SK-N-MC (cell line): ENCODE data around the gene HS6ST1.

Experiments
- EZH2 ChIP-seq: fragments of 200-600 bp; sonication (generic); IDR thresholded peaks from one replicate; pipeline ENCODE4 v1.6.1; 2017; ENCODE audit warnings: antibody characterized with exemption
- FOXP2 ChIP-seq: optimal IDR thresholded peaks from 2 replicates; pipeline ENCODE3; 2011; ENCODE audit warnings: mild to moderate bottlenecking, moderate library complexity; ENCODE audit not compliant: insufficient read depth; ENCODE audit errors: extremely low read length, control extremely low read depth
- POLR2AphosphoS5 ChIP-seq: IDR thresholded peaks from 2 replicates; pipeline ENCODE4 v1.6.1; 2012; ENCODE audit warnings: mild to moderate bottlenecking, low read depth, low read length, borderline replicate concordance

- TF ChIP-seq POLR2AphosphoS5 (no peak), EZH2 (no peak), FOXP2 (no peak)
These were observed 32.5 kb downstream of the HS6ST1 start for GRCh38 chr2:128286011-128286721.
